MCF 10A (cell line): ENCODE measurements around the gene GPR137B. TPM values are rescaled to one million over a fixed set of nuclear protein-coding genes. Genes with fewer than 3 reads are reported as not detected.

Source experiments
- BruUV-seq: library from RNA; stranded (reverse); fragments of 400-500 nt; replicated peaks from 2 replicates; lab custom pipeline; 2021; lab: Mats Ljungman, UMichigan
- CTCF ChIA-PET: fragments of 300-600 bp; sonication (Branson Sonifier 250); formaldehyde crosslinking; extraction: SDS; loops from one replicate; lab custom pipeline; 2021; ENCODE audit warnings: antibody characterized with exemption, inconsistent platforms; lab: Yijun Ruan, JAX
- POLR2A ChIA-PET: fragments of 300-600, 350-650 bp; sonication (Branson Sonifier 250); formaldehyde crosslinking; extraction: SDS; loops from one replicate; lab custom pipeline; 2020; ENCODE audit warnings: antibody characterized with exemption, inconsistent platforms; lab: Yijun Ruan, JAX
- DNase-seq: peaks from one replicate; pipeline ENCODE4 v3.0.0-alpha.2; 2018; ENCODE audit not compliant: unreplicated experiment
- H3K27ac Mint-ChIP-seq: one replicate; pipeline ENCODE4 v1.8.0; 2022; ENCODE audit warnings: mild to moderate bottlenecking, low read depth, mixed read lengths; ENCODE audit not compliant: unreplicated experiment
- H3K27me3 Mint-ChIP-seq: one replicate; pipeline ENCODE4 v1.8.0; 2022; ENCODE audit warnings: mixed read lengths; ENCODE audit not compliant: insufficient read depth, unreplicated experiment
- H3K36me3 Mint-ChIP-seq: one replicate; pipeline ENCODE4 v1.8.0; 2022; ENCODE audit warnings: mild to moderate bottlenecking, moderate library complexity, mixed read lengths; ENCODE audit not compliant: insufficient read depth, unreplicated experiment
- H3K4me1 Mint-ChIP-seq: one replicate; pipeline ENCODE4 v1.8.0; 2022; ENCODE audit warnings: mixed read lengths; ENCODE audit not compliant: insufficient read depth, unreplicated experiment
- H3K4me3 Mint-ChIP-seq: one replicate; pipeline ENCODE4 v1.8.0; 2022; ENCODE audit warnings: mild to moderate bottlenecking, moderate library complexity, mixed read lengths; ENCODE audit not compliant: unreplicated experiment
- H3K9me3 Mint-ChIP-seq: one replicate; pipeline ENCODE4 v1.8.0; 2022; ENCODE audit warnings: mixed read lengths; ENCODE audit not compliant: unreplicated experiment
- CTCF ChIP-seq: fragments of 200-600 bp; IDR thresholded peaks from one replicate; pipeline ENCODE4 v1.8.0; 2022; ENCODE audit warnings: antibody characterized with exemption, mild to moderate bottlenecking; ENCODE audit not compliant: unreplicated experiment
- intact Hi-C: fragments of 100-400 bp; cut with micrococcal nuclease; formaldehyde crosslinking; loops from 2 replicates; pipeline ENCODE4 v1.14.1; 2022
- total RNA-seq: library from RNA; stranded (reverse); gene quantifications from 2 replicates; pipeline ENCODE4 v1.2.3, GENCODE V29; 2022

Gene GPR137B
- total RNA-seq, 1 experiment from 2014 or later: 8.4 TPM

DNA sequence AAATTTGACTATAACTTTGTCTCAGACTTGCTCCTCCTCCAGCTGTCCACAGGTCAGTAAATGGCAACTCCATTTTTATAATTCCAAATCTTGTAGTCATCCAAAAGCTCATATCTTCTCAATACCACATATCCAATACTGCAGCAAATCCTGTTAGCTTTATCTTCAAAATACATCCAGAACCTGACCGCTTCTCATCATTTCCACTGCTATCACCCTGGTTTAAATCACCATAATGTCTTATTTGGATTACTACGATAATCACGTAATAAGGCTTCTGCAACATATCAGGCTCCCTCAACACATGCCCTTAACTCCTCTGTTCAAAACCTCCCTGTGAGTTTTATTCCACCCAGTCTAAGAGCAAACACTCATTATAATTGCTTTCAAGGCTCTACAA is 104.9 kb downstream of the GPR137B start:
- TF ChIP-seq CTCF: no peak
- Mint-ChIP-seq H3K36me3 (no peaks in the 10 kb centered on the region), H3K27me3 (no peaks in the 10 kb centered on the region), H3K4me3 (no peak overlapping the region), H3K4me1 (no peaks in the 10 kb centered on the region), H3K9me3 (no peaks in the 10 kb centered on the region), H3K27ac (no peak overlapping the region)
- intact Hi-C loops: no loop called here
- CTCF ChIA-PET: interaction anchor here (0.5 to 1.0 kb wide), 3 partner anchors 8 to 141 kb away, joined by 3 read pairs; no protein-coding TSS in a partner anchor
- BruUV-seq: no TSS peak
- POLR2A ChIA-PET: no interaction called here
- DNase-seq: no peak

GRCh38 chr1:236251587-236251986 is 109.2 kb downstream of the GPR137B start:
- POLR2A ChIA-PET: interaction anchor here (0.9 to 1.3 kb wide), 4 partner anchors 9 to 70 kb away, joined by 3 to 4 read pairs (median 3); partner anchors contain the start of gene ERO1B
- BruUV-seq: no TSS peak
- Mint-ChIP-seq H3K27ac (no peak overlapping the region), H3K9me3 (no peaks in the 10 kb centered on the region), H3K36me3 (no peaks in the 10 kb centered on the region), H3K27me3 (no peaks in the 10 kb centered on the region), H3K4me3 (no peak overlapping the region), H3K4me1 (no peaks in the 10 kb centered on the region)
- CTCF ChIA-PET: no interaction called here
- TF ChIP-seq CTCF: no peak
- no peak for DNase-seq
- intact Hi-C loops: no loop called here

GRCh38 chr1:236253119-236253518 is 110.8 kb downstream of the GPR137B start:
- intact Hi-C loops: no loop called here
- Mint-ChIP-seq H3K27me3 (no peaks in the 10 kb centered on the region), H3K9me3 (peaks cover 9% of the 10 kb centered on the region), H3K36me3 (no peaks in the 10 kb centered on the region), H3K4me3 (no peak overlapping the region), H3K27ac (no peak overlapping the region), H3K4me1 (no peaks in the 10 kb centered on the region)
- POLR2A ChIA-PET: interaction anchor here (0.7 to 0.8 kb wide), 2 partner anchors 21 to 38 kb away, joined by 3 to 4 read pairs; no protein-coding TSS in a partner anchor
- BruUV-seq: no TSS peak
- TF ChIP-seq CTCF: no peak
- DNase-seq: no peak
- CTCF ChIA-PET: interaction anchor here (0.7 to 1.2 kb wide), 2 partner anchors 14 to 274 kb away, joined by 3 read pairs; no protein-coding TSS in a partner anchor

DNA sequence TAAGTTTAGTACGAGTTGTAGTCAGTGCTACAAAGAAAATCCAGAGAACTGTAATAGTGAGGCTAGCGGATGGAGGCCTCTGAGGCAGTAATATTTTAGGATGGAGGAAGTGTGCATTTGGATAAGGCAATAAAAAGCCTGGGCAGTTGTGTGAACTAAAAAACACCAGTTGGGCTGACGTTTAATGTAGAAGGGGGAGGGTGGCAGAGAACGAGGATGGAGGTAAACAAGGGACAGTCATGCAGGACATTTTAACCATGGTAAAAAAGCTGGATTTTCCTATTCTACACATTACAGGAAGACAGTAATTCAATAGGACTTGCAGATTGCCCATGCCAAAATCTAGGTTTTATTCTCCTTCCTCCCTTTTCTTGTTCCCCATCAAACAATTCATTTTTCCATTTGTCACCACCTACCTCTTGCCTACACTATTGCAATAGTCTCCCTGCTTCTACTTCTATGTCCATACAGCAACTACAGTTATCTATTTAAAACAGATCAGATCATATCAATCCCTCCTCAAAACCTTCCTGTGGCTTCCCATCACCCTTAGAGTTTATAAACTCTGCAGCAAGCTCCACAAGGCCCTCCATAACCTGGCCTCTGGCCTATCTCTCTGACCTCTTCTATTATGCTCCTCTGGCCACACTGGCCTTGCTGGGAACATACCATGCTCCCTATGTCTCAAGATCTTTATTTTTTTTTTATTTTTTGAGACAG is 111.7 kb downstream of the GPR137B start:
- no TSS peak for BruUV-seq

More for the DNA sequence above, 111.7 kb downstream of the GPR137B start:
- ChIA-PET CTCF (interaction anchor here (0.6 to 1.2 kb wide), 4 partner anchors 13 to 579 kb away, joined by 3 to 5 read pairs (median 3); no protein-coding TSS in a partner anchor), POLR2A (no interaction called here)
- no peak for DNase-seq
- H3K4me3 Mint-ChIP-seq: no peak overlapping the region
- intact Hi-C loops: no loop called here
- H3K36me3 Mint-ChIP-seq: no peaks in the 10 kb centered on the region
- H3K27me3 Mint-ChIP-seq: no peaks in the 10 kb centered on the region
- peaks cover 16% of the 10 kb centered on the region for H3K9me3 Mint-ChIP-seq
- no peak for TF ChIP-seq CTCF
- no peak overlapping the region for H3K27ac Mint-ChIP-seq
- no peaks in the 10 kb centered on the region for H3K4me1 Mint-ChIP-seq
